Measurements from ENCODE around the gene FABP6.

DNA sequence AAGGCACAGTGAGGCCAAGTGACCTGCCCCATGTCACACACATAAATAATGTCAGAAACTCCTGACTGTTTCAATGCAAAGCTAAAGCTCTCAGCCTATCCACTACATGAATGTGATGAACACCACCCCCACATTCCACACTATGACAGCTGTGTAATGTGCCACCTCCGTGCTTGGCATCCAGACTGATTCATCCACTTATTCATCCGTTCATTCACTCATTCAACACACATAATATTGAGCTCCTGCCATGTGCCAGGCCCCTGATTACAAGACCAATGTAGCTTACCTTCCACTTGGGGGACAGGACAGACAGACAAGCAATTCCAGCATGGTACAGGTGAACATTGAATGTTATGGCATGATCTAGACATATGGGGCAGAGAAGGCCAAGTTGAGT, 46.2 kb upstream of the FABP6 start:
- TF ChIP-seq CTCF (IDR thresholded peaks at IDR 0.05) (no peak), POLR2A (IDR thresholded peaks at IDR 0.05) (no peak)

Measured in lower leg skin (tissue), 3 donors.